COLO668 (cell line): ENCODE results near the gene RAB3A.

Experiments used
- DNase-seq: peaks from one replicate; lab custom pipeline; 2025; ENCODE audit not compliant: unreplicated experiment; lab: John Stamatoyannopoulos, UW

The RAB3A gene

GRCh38 chr19:18202397-18202777 lies 1.5 kb downstream of the RAB3A start:
- no peak for DNase-seq

- no peak for DNase-seq
Measured at GRCh38 chr19:18198374-18198773, 5.5 kb downstream of the RAB3A start.

DNA sequence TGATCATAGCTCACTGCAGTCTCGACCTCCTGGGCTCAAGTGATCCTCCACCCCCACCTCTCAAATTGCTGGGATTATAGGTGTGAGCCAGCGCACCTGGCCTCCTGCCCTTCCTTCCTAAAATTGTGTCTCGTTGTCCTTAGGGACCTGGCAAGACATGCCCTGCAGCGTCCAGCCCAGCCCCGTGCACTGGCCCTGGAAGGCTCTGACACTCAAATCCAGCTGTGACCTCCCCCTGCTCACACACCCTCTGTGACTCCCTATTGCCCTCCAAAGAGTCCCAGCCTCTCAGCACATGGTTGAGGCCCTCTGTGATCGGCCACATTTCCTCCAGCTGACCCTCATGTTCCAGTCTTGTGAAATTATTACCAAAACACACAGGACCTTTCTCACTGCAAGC lies 5.9 kb downstream of the RAB3A start:
- DNase-seq: no peak

DNA sequence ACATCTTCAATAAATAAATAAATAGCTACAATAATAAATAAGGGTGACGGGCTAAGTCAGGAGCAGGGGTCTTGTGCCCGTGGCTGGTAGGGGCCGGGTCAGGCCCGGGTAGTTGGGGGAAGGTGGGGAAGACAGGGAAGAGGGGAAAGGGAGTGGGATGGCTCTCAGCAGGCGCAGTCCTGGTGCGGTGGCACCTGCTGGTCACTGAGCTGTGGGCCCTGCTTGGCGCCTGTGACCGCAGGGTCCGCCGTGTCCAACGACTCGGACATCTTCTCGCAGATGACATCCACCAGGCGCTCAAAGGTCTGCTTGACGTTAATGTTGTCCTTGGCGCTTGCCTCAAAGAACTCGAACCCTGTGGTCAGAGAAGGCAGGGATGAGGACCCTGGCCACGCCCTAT lies 6.5 kb downstream of the RAB3A start:
- no peak for DNase-seq

GRCh38 chr19:18196511-18196845 lies 7.4 kb downstream of the RAB3A start:
- DNase-seq: no peak

- DNase-seq: no peak
Measured at GRCh38 chr19:18194554-18195238, 9.1 kb downstream of the RAB3A start.

DNA sequence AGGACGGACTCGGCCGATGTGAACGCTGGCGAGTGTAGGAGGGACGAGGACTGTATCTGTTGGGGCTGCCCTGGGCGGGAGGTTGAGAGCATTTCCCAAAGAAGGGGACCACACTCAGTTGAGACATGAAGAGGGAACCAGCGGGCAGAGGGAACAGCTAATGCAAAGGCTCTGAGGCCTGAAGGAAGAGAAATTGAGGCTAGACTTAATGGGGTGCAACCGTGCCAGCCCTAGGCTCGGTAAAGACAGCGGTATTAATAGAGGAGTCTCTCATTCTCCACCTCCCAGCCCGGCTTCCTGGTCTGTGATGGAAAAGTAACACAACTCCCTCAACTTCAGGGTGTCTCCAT lies 9.7 kb downstream of the RAB3A start:
- DNase-seq: no peak

- DNase-seq: peak; percentile 36
Measured at GRCh38 chr19:18193388-18194180, 10.3 kb downstream of the RAB3A start.

GRCh38 chr19:18192673-18193387 lies 11.0 kb downstream of the RAB3A start, which contains the start of gene MPV17L2:
Gene MPV17L2 (plus strand): TSS chr19:18193218. CDS start chr19:18193282, 64 bp downstream.
- DNase-seq: peak; percentile 100

- no peak for DNase-seq
Measured at GRCh38 chr19:18191640-18192062, 12.2 kb downstream of the RAB3A start.

DNA sequence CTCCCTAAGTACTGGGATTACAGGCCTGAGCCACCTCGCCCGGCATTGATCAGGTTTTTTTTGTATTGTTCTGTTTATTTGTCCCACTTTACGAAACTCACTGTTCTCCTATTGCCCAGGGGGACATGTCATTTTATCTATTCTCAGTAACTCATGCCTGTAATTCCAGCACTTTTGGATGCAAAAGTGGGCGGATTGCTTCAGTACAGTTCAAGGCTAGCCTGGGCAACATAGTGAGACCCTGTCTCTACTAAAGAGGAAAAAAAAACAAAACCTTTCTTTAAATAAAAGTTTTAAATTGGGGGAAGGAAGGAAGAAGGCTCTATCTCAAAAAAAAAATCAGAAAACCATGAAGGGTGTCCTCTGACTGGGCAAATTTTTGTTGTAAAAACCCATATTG lies 13.6 kb downstream of the RAB3A start:
- DNase-seq: no peak

DNA sequence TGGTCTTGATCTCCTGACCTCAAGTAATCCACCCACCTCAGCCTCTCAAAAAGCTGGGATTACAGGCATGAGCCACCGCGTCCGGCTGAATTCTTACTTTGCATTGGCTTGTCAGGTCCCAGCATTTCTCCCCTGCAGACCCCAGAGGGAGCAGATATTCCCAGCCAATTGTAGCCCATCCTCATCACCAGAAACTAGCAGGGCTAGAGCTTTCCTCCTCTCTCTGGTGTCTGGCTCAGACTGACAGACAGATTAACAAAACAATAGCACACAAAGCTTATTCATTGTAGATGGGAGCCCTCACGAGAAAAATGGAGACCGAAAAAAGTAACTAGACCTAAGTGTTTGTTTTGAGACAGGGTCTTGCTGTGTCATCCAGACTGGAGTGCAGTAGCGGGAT lies 18.3 kb downstream of the RAB3A start:
- no peak for DNase-seq

- DNase-seq: no peak
Measured at GRCh38 chr19:18183529-18183928, 20.3 kb downstream of the RAB3A start.

DNA sequence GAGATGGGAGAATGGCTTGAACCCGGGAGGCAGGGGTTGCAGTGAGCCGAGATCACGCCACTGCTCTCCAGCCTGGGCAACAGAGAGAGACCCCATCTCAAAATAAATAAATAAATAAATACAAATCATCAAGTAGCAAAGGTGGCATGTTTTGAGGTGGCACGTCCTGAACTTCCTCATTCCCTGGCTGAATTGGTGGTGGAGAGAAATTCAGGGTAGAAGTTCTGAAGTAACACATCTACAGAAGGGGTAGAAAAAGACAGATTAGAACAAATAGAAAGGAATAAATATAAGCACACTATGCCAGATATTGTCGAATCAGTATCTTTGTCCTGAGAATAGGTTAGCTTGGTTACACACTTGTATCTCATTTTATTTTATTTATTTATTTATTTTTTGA lies 23.9 kb downstream of the RAB3A start:
- no peak for DNase-seq

- no peak for DNase-seq
Measured at GRCh38 chr19:18176367-18177310, 27.2 kb downstream of the RAB3A start.

DNA sequence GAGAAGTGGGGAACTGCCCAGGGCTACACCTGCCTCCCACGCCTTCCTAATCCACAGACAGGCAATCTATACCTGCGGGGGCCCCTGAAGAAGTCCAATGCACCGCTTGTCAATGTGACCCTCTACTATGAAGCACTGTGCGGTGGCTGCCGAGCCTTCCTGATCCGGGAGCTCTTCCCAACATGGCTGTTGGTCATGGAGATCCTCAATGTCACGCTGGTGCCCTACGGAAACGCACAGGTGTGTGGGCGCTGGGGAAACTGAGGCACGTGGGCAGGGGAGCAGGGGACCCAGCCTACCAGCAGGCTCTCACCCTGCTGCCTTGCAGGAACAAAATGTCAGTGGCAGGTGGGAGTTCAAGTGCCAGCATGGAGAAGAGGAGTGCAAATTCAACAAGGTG lies 28.9 kb downstream of the RAB3A start:
- no peak for DNase-seq

- DNase-seq: peak; percentile 87
Measured at GRCh38 chr19:18173572-18174288, 30.1 kb downstream of the RAB3A start, which contains the start of gene IFI30. Gene IFI30 (plus strand): TSS chr19:18173813. CDS start chr19:18173842, 29 bp downstream.

GRCh38 chr19:18173054-18173571 lies 30.7 kb downstream of the RAB3A start:
- no peak for DNase-seq

GRCh38 chr19:18172331-18173053 lies 31.4 kb downstream of the RAB3A start:
- DNase-seq: no peak
